MCF 10A (cell line): ENCODE measurements around the gene IRF5. TPM values are rescaled to one million over a fixed set of nuclear protein-coding genes. Genes with fewer than 3 reads are reported as not detected.

ENCODE experiments used
- BruUV-seq: library from RNA; stranded (reverse); fragments of 400-500 nt; replicated peaks from 2 replicates; lab custom pipeline; 2021; lab: Mats Ljungman, UMichigan
- CTCF ChIA-PET: fragments of 300-600 bp; sonication (Branson Sonifier 250); formaldehyde crosslinking; extraction: SDS; loops from one replicate; lab custom pipeline; 2021; ENCODE audit warnings: antibody characterized with exemption, inconsistent platforms; lab: Yijun Ruan, JAX
- POLR2A ChIA-PET: fragments of 300-600, 350-650 bp; sonication (Branson Sonifier 250); formaldehyde crosslinking; extraction: SDS; loops from one replicate; lab custom pipeline; 2020; ENCODE audit warnings: antibody characterized with exemption, inconsistent platforms; lab: Yijun Ruan, JAX
- DNase-seq: peaks from one replicate; pipeline ENCODE4 v3.0.0-alpha.2; 2018; ENCODE audit not compliant: unreplicated experiment
- H3K27ac Mint-ChIP-seq: one replicate; pipeline ENCODE4 v1.8.0; 2022; ENCODE audit warnings: mild to moderate bottlenecking, low read depth, mixed read lengths; ENCODE audit not compliant: unreplicated experiment
- H3K27me3 Mint-ChIP-seq: one replicate; pipeline ENCODE4 v1.8.0; 2022; ENCODE audit warnings: mixed read lengths; ENCODE audit not compliant: insufficient read depth, unreplicated experiment
- H3K36me3 Mint-ChIP-seq: one replicate; pipeline ENCODE4 v1.8.0; 2022; ENCODE audit warnings: mild to moderate bottlenecking, moderate library complexity, mixed read lengths; ENCODE audit not compliant: insufficient read depth, unreplicated experiment
- H3K4me1 Mint-ChIP-seq: one replicate; pipeline ENCODE4 v1.8.0; 2022; ENCODE audit warnings: mixed read lengths; ENCODE audit not compliant: insufficient read depth, unreplicated experiment
- H3K4me3 Mint-ChIP-seq: one replicate; pipeline ENCODE4 v1.8.0; 2022; ENCODE audit warnings: mild to moderate bottlenecking, moderate library complexity, mixed read lengths; ENCODE audit not compliant: unreplicated experiment
- H3K9me3 Mint-ChIP-seq: one replicate; pipeline ENCODE4 v1.8.0; 2022; ENCODE audit warnings: mixed read lengths; ENCODE audit not compliant: unreplicated experiment
- CTCF ChIP-seq: fragments of 200-600 bp; IDR thresholded peaks from one replicate; pipeline ENCODE4 v1.8.0; 2022; ENCODE audit warnings: antibody characterized with exemption, mild to moderate bottlenecking; ENCODE audit not compliant: unreplicated experiment
- intact Hi-C: fragments of 100-400 bp; cut with micrococcal nuclease; formaldehyde crosslinking; loops from 2 replicates; pipeline ENCODE4 v1.14.1; 2022
- total RNA-seq: library from RNA; stranded (reverse); gene quantifications from 2 replicates; pipeline ENCODE4 v1.2.3, GENCODE V29; 2022

The IRF5 gene
- total RNA-seq, 1 experiment from 2014 or later, result 7.5 TPM

- CTCF ChIA-PET, result interaction anchor here (0.6 to 1.0 kb wide), 2 partner anchors 18 to 137 kb away, joined by 3 read pairs; no protein-coding TSS in a partner anchor
- H3K4me3 Mint-ChIP-seq, result no peak overlapping the region
- no TSS peak for BruUV-seq
- DNase-seq, result no peak
- no peaks in the 10 kb centered on the region for H3K27me3 Mint-ChIP-seq
- H3K36me3 Mint-ChIP-seq, result peaks cover 60% of the 10 kb centered on the region
- POLR2A ChIA-PET, result interaction anchor here (0.6 to 1.3 kb wide), 3 partner anchors 16 to 410 kb away, joined by 3 to 4 read pairs (median 3); partner anchors contain the start of gene IRF5
- TF ChIP-seq CTCF, result no peak
- H3K27ac Mint-ChIP-seq, result no peak overlapping the region
- intact Hi-C loops, result no loop called here
- no peaks in the 10 kb centered on the region for H3K4me1 Mint-ChIP-seq
- no peaks in the 10 kb centered on the region for H3K9me3 Mint-ChIP-seq
Observed at GRCh38 chr7:128954150-128954549, 16.4 kb downstream of the IRF5 start.

- BruUV-seq, result TSS peak; percentile 77
- Mint-ChIP-seq H3K4me3 (no peak overlapping the region), H3K27me3 (no peaks in the 10 kb centered on the region), H3K27ac (no peak overlapping the region), H3K9me3 (no peaks in the 10 kb centered on the region), H3K36me3 (peaks cover 69% of the 10 kb centered on the region), H3K4me1 (no peaks in the 10 kb centered on the region)
- no peak for DNase-seq
- TF ChIP-seq CTCF, result no peak
- CTCF ChIA-PET, result interaction anchor here (0.6 to 0.8 kb wide), 3 partner anchors 9 to 136 kb away, joined by 3 read pairs; no protein-coding TSS in a partner anchor
- intact Hi-C loops, result no loop called here
- POLR2A ChIA-PET, result interaction anchor here (0.7 to 1.7 kb wide), 4 partner anchors 9 to 99 kb away, joined by 3 to 5 read pairs (median 4); no protein-coding TSS in a partner anchor
Observed at GRCh38 chr7:128954830-128955802, 17.4 kb downstream of the IRF5 start.

GRCh38 chr7:128955981-128956380 is 18.3 kb downstream of the IRF5 start:
- H3K4me1 Mint-ChIP-seq, result peaks cover under 1% of the 10 kb centered on the region
- POLR2A ChIA-PET, result interaction anchor here (1.4 to 1.7 kb wide), 2 partner anchors 10 to 98 kb away, joined by 4 to 5 read pairs; no protein-coding TSS in a partner anchor
- peaks cover 72% of the 10 kb centered on the region for H3K36me3 Mint-ChIP-seq

More at GRCh38 chr7:128955981-128956380, 18.3 kb downstream of the IRF5 start:
- DNase-seq, result no peak
- intact Hi-C loops, result no loop called here
- no peaks in the 10 kb centered on the region for H3K27me3 Mint-ChIP-seq
- H3K9me3 Mint-ChIP-seq, result no peaks in the 10 kb centered on the region
- no peak overlapping the region for H3K4me3 Mint-ChIP-seq
- no peak overlapping the region for H3K27ac Mint-ChIP-seq
- CTCF ChIA-PET, result interaction anchor here (0.6 kb wide), 1 partner anchor 569 kb away, joined by 4 read pairs; no protein-coding TSS in a partner anchor
- TF ChIP-seq CTCF, result no peak
- no TSS peak for BruUV-seq
